ENCODE results near the gene PMM2.

Gene PMM2

DNA sequence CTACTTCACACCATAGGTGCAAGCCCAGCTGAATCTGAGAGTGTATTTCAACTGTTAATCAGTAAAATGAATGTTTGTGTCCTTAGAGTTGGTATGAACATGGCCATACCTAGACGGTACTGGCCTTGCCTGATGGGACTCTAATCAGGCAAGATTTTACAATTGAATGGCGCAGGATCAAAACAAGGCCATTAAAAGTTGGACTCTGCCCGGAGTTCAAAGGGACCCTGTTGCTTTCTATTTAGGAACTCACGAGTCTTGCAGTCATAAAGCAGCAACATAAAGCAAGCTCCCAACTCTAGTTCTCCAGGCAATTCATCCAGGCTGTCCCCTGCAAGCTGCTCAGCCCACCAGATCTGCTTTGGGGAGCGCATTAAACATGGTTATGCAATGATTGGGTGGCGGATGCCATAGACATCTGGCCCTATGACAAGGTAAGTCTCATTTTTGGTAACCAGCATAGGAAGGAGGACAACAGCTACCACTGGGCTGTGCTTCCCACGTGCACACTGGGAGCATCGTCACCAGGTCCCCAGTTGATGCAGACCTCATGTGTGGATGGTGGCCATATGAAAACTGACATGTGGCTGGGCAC lies 9.0 kb upstream of the PMM2 start:
- Histone ChIP-seq H3K4me3 (ENCODE audit: low read depth, low read length) (no peak overlapping the region), H3K27me3 (replicated peaks) (no peaks in the 10 kb centered on the region), H3K27ac (no peak overlapping the region), H3K36me3 (replicated peaks) (no peaks in the 10 kb centered on the region)
- in situ Hi-C loops (cut with HindIII; ENCODE audit: low pct_ligation_motif_present, low sequenced_read_pairs) = no loop called here
- DNase-seq = no peak
- TF ChIP-seq, protein P1, sequence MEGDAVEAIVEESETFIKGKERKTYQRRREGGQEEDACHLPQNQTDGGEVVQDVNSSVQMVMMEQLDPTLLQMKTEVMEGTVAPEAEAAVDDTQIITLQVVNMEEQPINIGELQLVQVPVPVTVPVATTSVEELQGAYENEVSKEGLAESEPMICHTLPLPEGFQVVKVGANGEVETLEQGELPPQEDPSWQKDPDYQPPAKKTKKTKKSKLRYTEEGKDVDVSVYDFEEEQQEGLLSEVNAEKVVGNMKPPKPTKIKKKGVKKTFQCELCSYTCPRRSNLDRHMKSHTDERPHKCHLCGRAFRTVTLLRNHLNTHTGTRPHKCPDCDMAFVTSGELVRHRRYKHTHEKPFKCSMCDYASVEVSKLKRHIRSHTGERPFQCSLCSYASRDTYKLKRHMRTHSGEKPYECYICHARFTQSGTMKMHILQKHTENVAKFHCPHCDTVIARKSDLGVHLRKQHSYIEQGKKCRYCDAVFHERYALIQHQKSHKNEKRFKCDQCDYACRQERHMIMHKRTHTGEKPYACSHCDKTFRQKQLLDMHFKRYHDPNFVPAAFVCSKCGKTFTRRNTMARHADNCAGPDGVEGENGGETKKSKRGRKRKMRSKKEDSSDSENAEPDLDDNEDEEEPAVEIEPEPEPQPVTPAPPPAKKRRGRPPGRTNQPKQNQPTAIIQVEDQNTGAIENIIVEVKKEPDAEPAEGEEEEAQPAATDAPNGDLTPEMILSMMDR (IDR thresholded peaks at IDR 0.05; ENCODE audit: low read depth, low read length, missing control alignments) = no peak

DNA sequence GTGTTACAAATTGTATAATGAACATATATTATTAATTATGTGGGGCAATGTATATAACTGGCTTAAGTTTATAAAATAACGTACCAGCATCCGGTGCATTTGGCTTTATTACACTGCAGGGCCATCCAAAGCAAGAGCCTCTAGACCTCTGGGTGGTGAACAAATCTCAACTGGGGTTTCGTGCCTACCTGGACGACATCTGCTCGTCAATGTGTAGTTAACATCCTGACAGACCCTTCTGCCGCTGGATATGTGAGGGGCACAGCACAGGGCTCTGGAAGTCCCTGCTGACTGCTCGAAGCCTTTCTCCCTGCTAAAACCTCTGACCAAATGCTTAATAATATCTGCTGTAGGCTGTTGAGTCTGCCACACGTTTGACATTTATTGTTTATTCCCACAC lies 2.5 kb upstream of the PMM2 start:
- TF ChIP-seq, protein P1 (IDR thresholded peaks at IDR 0.05; ENCODE audit: low read depth, low read length, missing control alignments) = peak; percentile 67
- H3K4me3 ChIP-seq (ENCODE audit: low read depth, low read length) = no peak overlapping the region
- H3K36me3 ChIP-seq (replicated peaks) = peaks cover 3% of the 10 kb centered on the region
- no peak overlapping the region for H3K27ac ChIP-seq
- H3K27me3 ChIP-seq (replicated peaks) = no peaks in the 10 kb centered on the region
- peak; percentile 11 for DNase-seq
- in situ Hi-C loops (cut with HindIII; ENCODE audit: low pct_ligation_motif_present, low sequenced_read_pairs) = no loop called here

DNA sequence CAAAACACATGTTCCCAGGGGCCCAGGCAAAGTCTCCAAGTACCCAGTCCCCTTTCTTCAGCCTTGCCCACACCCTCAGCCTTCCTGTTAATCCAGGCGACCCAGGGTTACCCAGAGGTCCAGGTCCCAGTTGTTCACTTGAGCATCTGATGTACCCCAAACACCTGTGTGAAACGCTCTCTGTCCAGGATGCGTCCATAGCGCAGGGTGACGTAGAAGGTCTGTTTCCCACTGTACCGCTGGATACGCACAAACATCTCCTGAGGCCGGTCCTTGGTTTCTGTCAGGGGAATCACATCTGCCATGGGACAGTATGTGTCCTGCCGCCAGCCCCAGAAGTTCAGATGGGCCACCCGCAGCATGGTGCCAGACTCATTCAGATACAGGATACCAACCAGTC lies 1.8 kb upstream of the PMM2 start:
- DNase-seq = no peak
- in situ Hi-C loops (cut with HindIII; ENCODE audit: low pct_ligation_motif_present, low sequenced_read_pairs) = no loop called here
- TF ChIP-seq, protein P1 (IDR thresholded peaks at IDR 0.05; ENCODE audit: low read depth, low read length, missing control alignments) = no peak
- no peak overlapping the region for H3K4me3 ChIP-seq (ENCODE audit: low read depth, low read length)
- no peak overlapping the region for H3K27ac ChIP-seq
- no peaks in the 10 kb centered on the region for H3K27me3 ChIP-seq (replicated peaks)
- peaks cover 3% of the 10 kb centered on the region for H3K36me3 ChIP-seq (replicated peaks)

DNA sequence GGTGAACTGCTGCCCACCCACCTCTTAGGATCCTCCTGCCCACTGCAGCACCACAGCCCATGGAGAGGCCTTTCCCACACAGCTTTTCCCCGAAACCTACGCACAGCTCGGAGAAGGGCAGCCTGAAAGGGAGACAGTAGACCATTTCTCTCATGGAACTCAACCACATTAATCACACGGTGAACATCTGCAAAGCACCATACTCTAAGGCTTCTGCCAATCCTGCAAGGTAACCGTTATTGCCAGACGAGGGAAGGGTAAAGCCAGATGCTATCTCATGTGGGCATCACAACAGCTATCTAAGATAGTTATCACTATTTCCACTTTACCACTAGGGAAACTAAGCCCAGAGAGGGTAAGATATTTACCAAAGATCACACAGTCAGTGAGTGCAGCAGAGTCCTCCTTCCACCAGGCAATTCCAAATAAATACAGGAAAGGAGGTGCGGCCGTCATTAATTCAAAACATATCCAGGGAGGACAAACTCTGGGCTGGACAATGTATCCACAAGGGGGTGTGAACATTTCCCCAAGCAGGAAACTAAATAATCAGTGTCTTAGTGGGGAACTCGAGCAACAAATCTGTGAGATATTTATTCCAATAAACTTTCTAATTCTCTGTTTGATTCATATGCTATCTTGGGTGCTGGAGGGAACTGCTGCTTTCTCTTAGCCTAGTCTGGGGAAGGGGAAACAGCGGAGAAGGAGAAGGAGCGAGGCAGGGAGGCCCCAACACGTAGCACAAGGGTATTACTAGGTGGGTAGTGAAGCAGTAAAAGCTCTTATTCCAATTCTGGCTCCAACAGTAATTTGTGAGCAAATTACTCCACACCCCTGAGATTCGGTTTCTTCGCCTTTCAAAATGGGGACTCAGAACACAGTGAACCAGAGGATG lies 923 bp upstream of the PMM2 start:
- in situ Hi-C loops (cut with HindIII; ENCODE audit: low pct_ligation_motif_present, low sequenced_read_pairs) = no loop called here

DNA sequence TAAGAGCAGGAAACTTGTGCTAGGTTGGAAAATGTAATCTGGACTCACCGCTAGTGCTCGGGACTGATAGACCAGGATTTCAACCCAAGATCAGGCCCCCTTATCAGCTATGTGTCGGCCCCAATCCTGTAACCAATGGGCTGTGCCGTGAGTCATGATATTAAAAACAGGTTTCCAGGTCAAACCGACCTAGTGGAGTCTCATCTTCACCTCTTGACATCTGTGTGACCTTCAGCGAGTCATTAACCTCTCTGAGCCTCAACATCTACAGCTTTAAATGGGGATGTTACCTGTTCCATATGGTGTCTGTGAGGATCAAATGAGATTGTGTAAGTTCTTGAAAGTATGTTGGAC lies 512 bp downstream of the PMM2 start:
- Histone ChIP-seq H3K27me3 (replicated peaks) (no peaks in the 10 kb centered on the region), H3K4me3 (ENCODE audit: low read depth, low read length) (peak overlapping the region; percentile 98), H3K36me3 (replicated peaks) (peaks cover 17% of the 10 kb centered on the region), H3K27ac (peak overlapping the region; percentile 92)
- peak; percentile 34 for DNase-seq
- TF ChIP-seq, protein P1 (IDR thresholded peaks at IDR 0.05; ENCODE audit: low read depth, low read length, missing control alignments) = no peak
- in situ Hi-C loops (cut with HindIII; ENCODE audit: low pct_ligation_motif_present, low sequenced_read_pairs) = no loop called here

More for the DNA sequence above, 923 bp upstream of the PMM2 start:
- no peak overlapping the region for H3K27ac ChIP-seq
- no peak for DNase-seq
- TF ChIP-seq, protein P1 (IDR thresholded peaks at IDR 0.05; ENCODE audit: low read depth, low read length, missing control alignments) = no peak
- no peaks in the 10 kb centered on the region for H3K27me3 ChIP-seq (replicated peaks)
- peak overlapping the region; percentile 98 for H3K4me3 ChIP-seq (ENCODE audit: low read depth, low read length)
- H3K36me3 ChIP-seq (replicated peaks) = peaks cover 4% of the 10 kb centered on the region
